SK-N-MC (cell line): ENCODE results near the gene TRIML2.

Source experiments
- EZH2 ChIP-seq: fragments of 200-600 bp; sonication (generic); IDR thresholded peaks from one replicate; pipeline ENCODE4 v1.6.1; 2017; ENCODE audit warnings: antibody characterized with exemption
- FOXP2 ChIP-seq: optimal IDR thresholded peaks from 2 replicates; pipeline ENCODE3; 2011; ENCODE audit warnings: mild to moderate bottlenecking, moderate library complexity; ENCODE audit not compliant: insufficient read depth; ENCODE audit errors: extremely low read length, control extremely low read depth
- POLR2AphosphoS5 ChIP-seq: IDR thresholded peaks from 2 replicates; pipeline ENCODE4 v1.6.1; 2012; ENCODE audit warnings: mild to moderate bottlenecking, low read depth, low read length, borderline replicate concordance

DNA sequence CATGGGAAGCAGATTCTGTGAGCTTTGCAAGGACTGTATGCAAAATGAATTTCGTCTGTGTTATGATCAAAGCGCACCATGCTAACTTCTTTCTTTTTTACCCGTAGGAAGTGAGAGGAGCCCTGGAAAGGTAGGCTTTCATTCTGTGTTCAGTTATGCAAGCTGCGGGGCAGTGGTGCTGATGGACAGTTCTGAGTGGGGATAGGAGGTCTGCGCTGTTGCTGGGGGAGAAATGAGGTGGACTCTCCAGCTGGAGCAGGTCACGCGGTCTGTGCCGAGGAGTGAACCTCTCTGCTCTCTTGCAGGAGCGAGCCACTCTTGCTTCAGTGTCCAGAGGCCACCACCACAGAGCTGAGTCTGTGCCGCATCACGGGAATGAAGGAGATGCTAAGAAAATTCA is 34.3 kb upstream of the TRIML2 start:
- TF ChIP-seq EZH2 = no peak
- no peak for TF ChIP-seq FOXP2
- TF ChIP-seq POLR2AphosphoS5 = no peak
